Panc1 (cell line): ENCODE results near the gene TULP4. TPM values are rescaled to one million over a fixed set of nuclear protein-coding genes. Genes with fewer than 3 reads are reported as not detected.

Experiments used
- ATAC-seq: fragments of 200-7000 bp; cut with Tn5 transposase; 2 replicates; pipeline ENCODE4 v1.9.1; 2020; ENCODE audit warnings: mild to moderate bottlenecking, moderate library complexity
- BruUV-seq: library from RNA; stranded (reverse); fragments of 400-500 nt; replicated peaks from 2 replicates; lab custom pipeline; 2021; lab: Mats Ljungman, UMichigan
- CTCF ChIA-PET: fragments of 300-600 bp; sonication (Branson Sonifier 250); formaldehyde crosslinking; loops from one replicate; lab custom pipeline; 2022; ENCODE audit warnings: antibody characterized with exemption; lab: Charles Lee
- POLR2A ChIA-PET: fragments of 300-600 bp; sonication (Branson Sonifier 250); formaldehyde crosslinking; loops from one replicate; lab custom pipeline; 2022; ENCODE audit warnings: antibody characterized with exemption; lab: Charles Lee
- DNase-seq: peaks from one replicate; pipeline ENCODE4 v3.0.0-alpha.2; 2010; ENCODE audit warnings: low read depth, low spot score
- H3K27ac ChIP-seq: 2 replicates; pipeline ENCODE4 v1.5.1; 2011; ENCODE audit warnings: mild to moderate bottlenecking, low read length, inconsistent platforms
- H3K27me3 ChIP-seq: fragments of 200-500 bp; sonication (Bioruptor generic); 2 replicates; pipeline ENCODE4 v1.6.0; 2014; ENCODE audit warnings: low read length, inconsistent platforms; ENCODE audit not compliant: control insufficient read depth, insufficient read depth
- H3K36me3 ChIP-seq: fragments of 200-500 bp; sonication (Bioruptor generic); 2 replicates; pipeline ENCODE4 v1.5.1; 2014; ENCODE audit warnings: inconsistent platforms, mild to moderate bottlenecking, low read length, moderate library complexity; ENCODE audit not compliant: control insufficient read depth, insufficient read depth
- H3K4me1 ChIP-seq: 2 replicates; pipeline ENCODE4 v1.5.1; 2011; ENCODE audit warnings: inconsistent platforms, mild to moderate bottlenecking, low read length, moderate library complexity; ENCODE audit not compliant: control insufficient read depth, insufficient read depth
- H3K4me3 ChIP-seq, 2 experiments: 2 replicates each; pipeline ENCODE4 v1.5.1; 2011 to 2012; ENCODE audit warnings: low read depth in 2 of 2, low read length in 2 of 2, mild to moderate bottlenecking in 2 of 2, inconsistent platforms in 1 of 2, moderate library complexity in 1 of 2
- H3K9me3 ChIP-seq: fragments of 200-500 bp; sonication (Bioruptor generic); 2 replicates; pipeline ENCODE4 v1.5.1; 2014; ENCODE audit warnings: low read depth, mild to moderate bottlenecking, inconsistent platforms, low read length, moderate library complexity; ENCODE audit not compliant: control insufficient read depth, insufficient read depth
- POLR2AphosphoS5 ChIP-seq: IDR thresholded peaks from 2 replicates; pipeline ENCODE4 v1.6.1; 2012; ENCODE audit warnings: mild to moderate bottlenecking, low read depth, low read length, moderate library complexity
- SIN3A ChIP-seq: IDR thresholded peaks from 2 replicates; pipeline ENCODE4 v1.6.1; 2012; ENCODE audit warnings: low read depth, mild to moderate bottlenecking, low read length, moderate library complexity, borderline replicate concordance; ENCODE audit not compliant: insufficient read depth
- TCF7L2 ChIP-seq: IDR thresholded peaks from 2 replicates; pipeline ENCODE4 v1.6.1; 2011; ENCODE audit warnings: mild to moderate bottlenecking, low read depth, low read length, inconsistent platforms
- in situ Hi-C: cut with HindIII; loops from 2 replicates; pipeline ENCODE4 v1.10.0; 2016; ENCODE audit warnings: low sequenced_read_pairs, low pct_unique_long_range_greater_than_20kb
- intact Hi-C: fragments of 100-400 bp; cut with micrococcal nuclease; formaldehyde crosslinking; loops from one replicate; pipeline ENCODE4 v1.10.0; 2022; ENCODE audit not compliant: unreplicated experiment
- total RNA-seq: library from RNA; stranded (reverse); gene quantifications from one replicate; pipeline ENCODE4 v1.2.1, GENCODE V29; 2021; ENCODE audit not compliant: unreplicated experiment
- TF ChIP-seq, protein P1 (sequence below): fragments of 450-650 bp; IDR thresholded peaks from 2 replicates; pipeline ENCODE4 v1.5.1; 2017; ENCODE audit warnings: mild to moderate bottlenecking
- TF ChIP-seq, protein P2 (sequence below), 2 experiments: IDR thresholded peaks; 2 replicates each; pipeline ENCODE4 v1.6.1; 2011 to 2012; ENCODE audit warnings: low read depth in 2 of 2, control low read depth in 1 of 2, low read length in 1 of 2, mild to moderate bottlenecking in 1 of 2, moderate library complexity in 1 of 2; ENCODE audit not compliant: insufficient read depth in 1 of 2

Gene TULP4
- total RNA-seq, 1 experiment from 2014 or later: 105 TPM

DNA sequence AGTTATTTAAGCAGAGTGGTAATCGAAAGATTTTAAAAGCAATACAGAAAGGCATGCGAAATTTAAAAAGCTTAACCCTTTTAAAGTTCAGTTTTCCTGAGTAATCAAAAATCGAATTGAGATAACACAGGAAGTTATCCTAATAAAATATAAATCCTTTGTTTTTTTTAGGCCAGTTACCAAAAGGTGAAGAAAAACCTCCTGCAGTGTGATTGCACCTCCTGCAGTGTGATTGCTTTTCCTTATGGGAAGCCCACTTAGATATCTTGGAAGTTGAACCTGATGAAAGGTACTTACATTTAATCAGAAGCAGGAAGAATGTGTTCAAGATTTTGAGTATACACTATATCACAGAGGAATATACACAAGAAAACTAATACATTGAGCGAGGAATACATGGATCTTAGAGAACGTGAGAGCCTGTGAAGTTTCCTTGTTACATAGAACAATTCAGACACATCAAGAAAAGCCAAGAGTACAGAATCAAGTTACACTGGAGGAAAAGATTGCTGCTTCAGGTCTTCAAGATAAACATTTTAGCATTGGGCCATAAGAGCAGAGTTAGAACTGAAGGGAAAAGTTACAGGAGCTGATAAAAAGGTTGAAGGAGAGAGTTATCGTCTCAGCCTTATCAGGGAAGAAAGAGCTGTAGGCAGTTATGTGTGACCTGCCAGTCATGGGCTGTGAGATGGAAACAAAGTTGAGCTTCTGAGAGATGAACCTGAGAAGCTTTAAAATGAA lies 240.0 kb downstream of the TULP4 start:
- TF ChIP-seq, protein P1, sequence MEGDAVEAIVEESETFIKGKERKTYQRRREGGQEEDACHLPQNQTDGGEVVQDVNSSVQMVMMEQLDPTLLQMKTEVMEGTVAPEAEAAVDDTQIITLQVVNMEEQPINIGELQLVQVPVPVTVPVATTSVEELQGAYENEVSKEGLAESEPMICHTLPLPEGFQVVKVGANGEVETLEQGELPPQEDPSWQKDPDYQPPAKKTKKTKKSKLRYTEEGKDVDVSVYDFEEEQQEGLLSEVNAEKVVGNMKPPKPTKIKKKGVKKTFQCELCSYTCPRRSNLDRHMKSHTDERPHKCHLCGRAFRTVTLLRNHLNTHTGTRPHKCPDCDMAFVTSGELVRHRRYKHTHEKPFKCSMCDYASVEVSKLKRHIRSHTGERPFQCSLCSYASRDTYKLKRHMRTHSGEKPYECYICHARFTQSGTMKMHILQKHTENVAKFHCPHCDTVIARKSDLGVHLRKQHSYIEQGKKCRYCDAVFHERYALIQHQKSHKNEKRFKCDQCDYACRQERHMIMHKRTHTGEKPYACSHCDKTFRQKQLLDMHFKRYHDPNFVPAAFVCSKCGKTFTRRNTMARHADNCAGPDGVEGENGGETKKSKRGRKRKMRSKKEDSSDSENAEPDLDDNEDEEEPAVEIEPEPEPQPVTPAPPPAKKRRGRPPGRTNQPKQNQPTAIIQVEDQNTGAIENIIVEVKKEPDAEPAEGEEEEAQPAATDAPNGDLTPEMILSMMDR: no peak
- TF ChIP-seq POLR2AphosphoS5 (no peak), SIN3A (no peak), TCF7L2 (no peak)
- TF ChIP-seq, protein P2, sequence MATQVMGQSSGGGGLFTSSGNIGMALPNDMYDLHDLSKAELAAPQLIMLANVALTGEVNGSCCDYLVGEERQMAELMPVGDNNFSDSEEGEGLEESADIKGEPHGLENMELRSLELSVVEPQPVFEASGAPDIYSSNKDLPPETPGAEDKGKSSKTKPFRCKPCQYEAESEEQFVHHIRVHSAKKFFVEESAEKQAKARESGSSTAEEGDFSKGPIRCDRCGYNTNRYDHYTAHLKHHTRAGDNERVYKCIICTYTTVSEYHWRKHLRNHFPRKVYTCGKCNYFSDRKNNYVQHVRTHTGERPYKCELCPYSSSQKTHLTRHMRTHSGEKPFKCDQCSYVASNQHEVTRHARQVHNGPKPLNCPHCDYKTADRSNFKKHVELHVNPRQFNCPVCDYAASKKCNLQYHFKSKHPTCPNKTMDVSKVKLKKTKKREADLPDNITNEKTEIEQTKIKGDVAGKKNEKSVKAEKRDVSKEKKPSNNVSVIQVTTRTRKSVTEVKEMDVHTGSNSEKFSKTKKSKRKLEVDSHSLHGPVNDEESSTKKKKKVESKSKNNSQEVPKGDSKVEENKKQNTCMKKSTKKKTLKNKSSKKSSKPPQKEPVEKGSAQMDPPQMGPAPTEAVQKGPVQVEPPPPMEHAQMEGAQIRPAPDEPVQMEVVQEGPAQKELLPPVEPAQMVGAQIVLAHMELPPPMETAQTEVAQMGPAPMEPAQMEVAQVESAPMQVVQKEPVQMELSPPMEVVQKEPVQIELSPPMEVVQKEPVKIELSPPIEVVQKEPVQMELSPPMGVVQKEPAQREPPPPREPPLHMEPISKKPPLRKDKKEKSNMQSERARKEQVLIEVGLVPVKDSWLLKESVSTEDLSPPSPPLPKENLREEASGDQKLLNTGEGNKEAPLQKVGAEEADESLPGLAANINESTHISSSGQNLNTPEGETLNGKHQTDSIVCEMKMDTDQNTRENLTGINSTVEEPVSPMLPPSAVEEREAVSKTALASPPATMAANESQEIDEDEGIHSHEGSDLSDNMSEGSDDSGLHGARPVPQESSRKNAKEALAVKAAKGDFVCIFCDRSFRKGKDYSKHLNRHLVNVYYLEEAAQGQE (IDR thresholded peaks at IDR 0.05; ENCODE audit: insufficient read depth in 1 of 2, low read depth in 2 of 2, low read length in 1 of 2): no peak
- no peak overlapping the region for H3K27ac ChIP-seq
- POLR2A ChIA-PET: interaction anchor here (0.6 kb wide), 1 partner anchor 99 kb away, joined by 3 read pairs; no protein-coding TSS in a partner anchor
- ATAC-seq (no peak), DNase-seq (no peak)
- CTCF ChIA-PET: no interaction called here
- no peaks in the 10 kb centered on the region for H3K36me3 ChIP-seq
- no peaks in the 10 kb centered on the region for H3K9me3 ChIP-seq
- no TSS peak for BruUV-seq
- H3K4me1 ChIP-seq: peaks cover 3% of the 10 kb centered on the region; the same call in 1 of the 2 replicates
- H3K4me3 ChIP-seq: no peak overlapping the region
- in situ Hi-C loops: no loop called here
- intact Hi-C loops: no loop called here
- H3K27me3 ChIP-seq: no peaks in the 10 kb centered on the region

DNA sequence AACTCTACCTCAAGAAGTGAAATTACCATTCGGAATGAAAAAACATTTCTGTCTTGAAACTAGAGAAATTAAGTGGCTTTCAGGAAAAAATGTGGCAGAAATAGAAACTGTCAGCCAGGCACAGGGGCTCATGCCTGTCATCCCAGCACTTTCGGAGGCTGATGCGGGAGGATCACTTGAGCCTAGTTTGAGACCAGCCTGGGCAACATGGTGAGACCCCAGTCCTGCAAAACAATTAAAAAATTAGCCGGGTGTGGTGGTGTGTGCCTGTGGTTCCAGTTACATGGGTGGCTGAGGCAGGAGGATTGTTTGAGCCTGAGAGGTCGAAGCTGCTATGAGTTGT lies 240.5 kb downstream of the TULP4 start:
- no peaks in the 10 kb centered on the region for H3K27me3 ChIP-seq
- ChIA-PET CTCF (interaction anchor here (0.5 kb wide), 1 partner anchor 18 kb away, joined by 5 read pairs; no protein-coding TSS in a partner anchor), POLR2A (no interaction called here)
- BruUV-seq: no TSS peak
- no peak for ATAC-seq
- no peak overlapping the region for H3K27ac ChIP-seq
- intact Hi-C loops: no loop called here
- H3K36me3 ChIP-seq: no peaks in the 10 kb centered on the region
- DNase-seq: no peak
- in situ Hi-C loops: no loop called here
- H3K9me3 ChIP-seq: no peaks in the 10 kb centered on the region
- H3K4me1 ChIP-seq: peaks cover 3% of the 10 kb centered on the region; the same call in 1 of the 2 replicates
- no peak overlapping the region for H3K4me3 ChIP-seq
- TF ChIP-seq, protein P2 (IDR thresholded peaks at IDR 0.05; ENCODE audit: insufficient read depth in 1 of 2, low read depth in 2 of 2, low read length in 1 of 2): no peak
- no peak for TF ChIP-seq TCF7L2
- TF ChIP-seq POLR2AphosphoS5: no peak
- TF ChIP-seq, protein P1: no peak
- TF ChIP-seq SIN3A: no peak
